Esophagus squamous epithelium (tissue), 4 donors: ENCODE data around the gene METAP1.

Experiments
- CTCF ChIP-seq, 6 experiments: fragments of 450-650 bp in 4 of 6; fragments of 200-600 bp in 2 of 6; sonication (generic) in 2 of 6; IDR thresholded peaks; one replicate each; pipeline ENCODE4 v1.5.1; 2016 to 2019; ENCODE audit warnings: antibody characterized with exemption in 6 of 6, mild to moderate bottlenecking in 4 of 6, moderate library complexity in 4 of 6
- POLR2A ChIP-seq, 4 donors: fragments of 450-650 bp; IDR thresholded peaks; one replicate each; pipeline ENCODE4 v1.6.1; 2017; ENCODE audit warnings: antibody characterized with exemption in 4 of 4, mild to moderate bottlenecking in 4 of 4, moderate library complexity in 3 of 4

- TF ChIP-seq POLR2A (IDR thresholded peaks at IDR 0.05) (no peak), CTCF (IDR thresholded peaks at IDR 0.05) (no peak)
Measured at GRCh38 chr4:99059550-99059949, 64.0 kb downstream of the METAP1 start.
